A549 (cell line): ENCODE measurements around the gene GPR75. TPM values are rescaled to one million over a fixed set of nuclear protein-coding genes. Genes with fewer than 3 reads are reported as not detected.

Experiments used
- ATAC-seq, 2 experiments: fragments of 200-7000 bp in 1 of 2; fragments of >200 bp in 1 of 2; cut with Nextera tagmentation in 1 of 2; cut with Tn5 transposase in 1 of 2; 3 replicates each; pipeline versions ENCODE4 v1.8.0 to v1.9.1; 2018 to 2020; ENCODE audit warnings: mild to moderate bottlenecking in 1 of 2, moderate library complexity in 1 of 2
- CTCF ChIA-PET: fragments of 300-600 bp; sonication (Branson Sonifier 250); formaldehyde crosslinking; extraction: SDS; loops from one replicate; lab custom pipeline; 2021; ENCODE audit warnings: antibody characterized with exemption, inconsistent platforms; lab: Yijun Ruan, JAX
- POLR2A ChIA-PET: fragments of 350-600 bp; formaldehyde crosslinking; extraction: SDS; loops from one replicate; lab custom pipeline; 2021; ENCODE audit warnings: antibody characterized with exemption, inconsistent platforms; lab: Yijun Ruan, JAX
- DNase-seq, 2 experiments: peaks; one replicate each; pipeline versions ENCODE4 v3.0.0 to v3.0.0-alpha.2; 2011 to 2016; ENCODE audit warnings: low read depth in 1 of 2, low spot score in 1 of 2
- FAIRE-seq: peaks from 2 replicates; lab custom pipeline; 2011; peaks lifted over from hg19 to GRCh38; lab: Jason Lieb, UNC
- H3K27ac ChIP-seq, 2 experiments: fragments of >200 bp; sonication (Bioruptor Twin); formaldehyde crosslinking; 3 replicates each; pipeline ENCODE4 v1.5.1; 2016 to 2017
- H3K4me1 ChIP-seq: fragments of >200 bp; sonication (Bioruptor Twin); formaldehyde crosslinking; 3 replicates; pipeline ENCODE4 v1.6.1; 2016
- H3K4me2 ChIP-seq: fragments of >200 bp; sonication (Bioruptor Twin); formaldehyde crosslinking; 3 replicates; pipeline ENCODE4 v1.6.1; 2016
- H3K4me3 ChIP-seq: fragments of >200 bp; sonication (Bioruptor Twin); formaldehyde crosslinking; 3 replicates; pipeline ENCODE4 v1.5.1; 2016
- H3K9me3 ChIP-seq: fragments of >200 bp; sonication (Bioruptor Twin); formaldehyde crosslinking; 3 replicates; pipeline ENCODE4 v1.6.1; 2016
- CBX2 ChIP-seq: fragments of 200-600 bp; sonication (generic); IDR thresholded peaks from 2 replicates; pipeline ENCODE4 v1.6.1; 2016; ENCODE audit warnings: low read depth, mild to moderate bottlenecking, borderline replicate concordance
- CBX8 ChIP-seq: fragments of 200-600 bp; sonication (generic); IDR thresholded peaks from 2 replicates; pipeline ENCODE4 v1.6.1; 2016
- CEBPB ChIP-seq, 2 experiments: fragments of >200 bp in 1 of 2; sonication (Bioruptor Twin) in 1 of 2; formaldehyde crosslinking in 1 of 2; IDR thresholded peaks; 2 replicates each; pipeline ENCODE4 v1.6.1; 2012 to 2016
- CHD4 ChIP-seq: fragments of 200-600 bp; sonication (generic); IDR thresholded peaks from 2 replicates; pipeline ENCODE4 v1.6.1; 2016; ENCODE audit warnings: antibody characterized with exemption, mild to moderate bottlenecking, borderline replicate concordance
- FOSB ChIP-seq: fragments of 250-450 bp; sonication (Bioruptor Pico); IDR thresholded peaks from 2 replicates; pipeline ENCODE4 v1.5.0; 2020; ENCODE audit warnings: mild to moderate bottlenecking, moderate library complexity
- FOSL2 ChIP-seq, 2 experiments: fragments of 450-650 bp in 1 of 2; fragments of >200 bp in 1 of 2; sonication (Bioruptor Twin) in 1 of 2; formaldehyde crosslinking; IDR thresholded peaks; 2 replicates each; pipeline versions ENCODE4 v1.5.0 to v1.6.1; 2016 to 2020; ENCODE audit warnings: mild to moderate bottlenecking in 1 of 2, moderate library complexity in 1 of 2
- FOXS1 ChIP-seq: fragments of 250-450 bp; sonication (Bioruptor Pico); IDR thresholded peaks from 2 replicates; pipeline ENCODE4 v1.5.0; 2020; ENCODE audit warnings: mild to moderate bottlenecking, moderate library complexity
- GATA3 ChIP-seq: IDR thresholded peaks from 2 replicates; pipeline ENCODE4 v1.6.1; 2012; ENCODE audit warnings: borderline replicate concordance
- JUN ChIP-seq, 2 experiments: fragments of >200 bp; sonication (Bioruptor Twin); formaldehyde crosslinking; IDR thresholded peaks; 2 replicates in 1 of 2; 3 replicates in 1 of 2; pipeline ENCODE4 v1.6.1; 2016 to 2017
- JUNB ChIP-seq: fragments of >200 bp; sonication (Bioruptor Twin); formaldehyde crosslinking; IDR thresholded peaks from 2 replicates; pipeline ENCODE4 v1.6.1; 2016
- KDM1A ChIP-seq: fragments of 200-600 bp; sonication (generic); IDR thresholded peaks from 2 replicates; pipeline ENCODE4 v1.6.1; 2016; ENCODE audit warnings: low read depth, mild to moderate bottlenecking
- MAFK ChIP-seq: fragments of 450-650 bp; IDR thresholded peaks from 2 replicates; pipeline ENCODE4 v1.6.1; 2014; ENCODE audit not compliant: partially characterized antibody
- MAZ ChIP-seq: fragments of 150-350 bp; IDR thresholded peaks from 2 replicates; pipeline ENCODE4 v1.6.1; 2014; ENCODE audit warnings: antibody characterized with exemption, low read depth, low read length, borderline replicate concordance
- MYC ChIP-seq: IDR thresholded peaks from 2 replicates; pipeline ENCODE4 v1.6.1; 2012; ENCODE audit warnings: mild to moderate bottlenecking, inconsistent platforms, low read length, improper control_type of control experiment, borderline replicate concordance
- NPAS2 ChIP-seq: fragments of 250-450 bp; sonication (Bioruptor Pico); IDR thresholded peaks from 2 replicates; pipeline ENCODE4 v1.8.0; 2022; ENCODE audit warnings: mild to moderate bottlenecking, moderate library complexity, borderline replicate concordance
- POLR2A ChIP-seq: IDR thresholded peaks from 2 replicates; pipeline ENCODE4 v1.6.1; 2012; ENCODE audit warnings: mild to moderate bottlenecking, low read length
- RARB ChIP-seq: fragments of 250-450 bp; sonication (Bioruptor Pico); IDR thresholded peaks from 2 replicates; pipeline ENCODE4 v1.8.0; 2021; ENCODE audit warnings: mild to moderate bottlenecking, moderate library complexity
- RFX5 ChIP-seq: fragments of 450-650 bp; IDR thresholded peaks from 2 replicates; pipeline ENCODE4 v1.7.1; 2014; ENCODE audit warnings: antibody characterized with exemption, mild to moderate bottlenecking, moderate library complexity
- SREBF2 ChIP-seq: fragments of 450-650 bp; IDR thresholded peaks from 2 replicates; pipeline ENCODE4 v1.6.1; 2014; ENCODE audit warnings: mild to moderate bottlenecking, moderate library complexity
- TFCP2L1 ChIP-seq: fragments of 250-450 bp; sonication (Bioruptor Pico); IDR thresholded peaks from 2 replicates; pipeline ENCODE4 v1.5.0; 2021; ENCODE audit warnings: mild to moderate bottlenecking
- TP53 ChIP-seq: fragments of 250-450 bp; sonication (Bioruptor Pico); IDR thresholded peaks from 2 replicates; pipeline ENCODE4 v1.5.0; 2021; ENCODE audit warnings: mild to moderate bottlenecking, moderate library complexity
- ZC3H11A ChIP-seq: fragments of 450-650 bp; IDR thresholded peaks from 2 replicates; pipeline ENCODE4 v1.6.1; 2014; ENCODE audit warnings: antibody characterized with exemption, mild to moderate bottlenecking
- WGBS: methylation state at CpG from one replicate; pipeline ENCODE4 v1.1.6; 2017; ENCODE audit errors: missing lambda C conversion rate; 5-methylcytosine and 5-hydroxymethylcytosine counted together
- polyA plus RNA-seq, 4 experiments: library from polyadenylated mRNA; depleted of rRNA in 3 of 4; stranded (reverse); fragments of >200 nt; fragmentation: RNase III in 1 of 4; extraction: RNeasy Plus Mini Kit Qiagen cat#74134 plus additional on column Dnase treatment in 1 of 4; gene quantifications; 2 replicates in 3 of 4; 3 replicates in 1 of 4; pipeline ENCODE4 v1.2.3, GENCODE V29; 2011 to 2017
- TF ChIP-seq, protein P1 (sequence below): IDR thresholded peaks from 2 replicates; pipeline ENCODE4 v1.6.1; 2012; ENCODE audit warnings: low read depth, borderline replicate concordance
- TF ChIP-seq, protein P2 (sequence below): IDR thresholded peaks from 2 replicates; pipeline ENCODE4 v1.6.1; 2012
- TF ChIP-seq, protein P3 (sequence below): IDR thresholded peaks from 2 replicates; pipeline ENCODE4 v1.6.1; 2012
- TF ChIP-seq, protein P4 (sequence below): fragments of 250-450 bp; sonication (Bioruptor Pico); IDR thresholded peaks from 2 replicates; pipeline ENCODE4 v1.5.0; 2021; ENCODE audit warnings: mild to moderate bottlenecking, moderate library complexity, borderline replicate concordance

The GPR75 gene
- polyA plus RNA-seq, 2 of the 4 experiments (the other 2 are of a cell fraction), result 1.4 to 3.0 TPM

DNA sequence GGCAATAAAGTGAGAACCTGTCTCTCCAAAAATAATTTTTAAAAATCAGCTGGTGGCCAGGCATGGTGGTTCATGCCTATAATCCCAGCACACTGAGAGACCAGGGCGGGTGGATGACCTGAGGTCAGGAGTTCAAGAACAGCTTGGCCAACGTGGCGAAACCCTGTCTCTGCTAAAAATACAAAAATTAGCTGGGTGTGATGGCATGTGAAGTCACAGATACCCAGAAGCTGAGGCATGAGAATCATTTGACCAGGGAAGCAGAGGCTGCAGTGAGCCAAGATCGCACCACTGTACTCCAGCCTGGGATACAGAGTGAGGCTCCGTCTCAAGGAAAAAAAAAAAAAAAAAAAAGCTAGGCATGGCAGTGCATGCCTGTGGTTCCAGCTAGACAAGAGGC, 7.4 kb upstream of the GPR75 start:
- POLR2A ChIA-PET, result no interaction called here
- CTCF ChIA-PET, result interaction anchor here (1.9 kb wide), 1 partner anchor 12 kb away, joined by 8 read pairs; no protein-coding TSS in a partner anchor
- FAIRE-seq (no peak), ATAC-seq (no peak)
- TF ChIP-seq MAFK, result no peak
- no peak for TF ChIP-seq ZC3H11A
- TF ChIP-seq JUN (IDR thresholded peaks at IDR 0.05), result no peak
- no peak for TF ChIP-seq RARB
- TF ChIP-seq, protein P1, sequence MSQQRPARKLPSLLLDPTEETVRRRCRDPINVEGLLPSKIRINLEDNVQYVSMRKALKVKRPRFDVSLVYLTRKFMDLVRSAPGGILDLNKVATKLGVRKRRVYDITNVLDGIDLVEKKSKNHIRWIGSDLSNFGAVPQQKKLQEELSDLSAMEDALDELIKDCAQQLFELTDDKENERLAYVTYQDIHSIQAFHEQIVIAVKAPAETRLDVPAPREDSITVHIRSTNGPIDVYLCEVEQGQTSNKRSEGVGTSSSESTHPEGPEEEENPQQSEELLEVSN, result no peak
- TF ChIP-seq FOSL2 (IDR thresholded peaks at IDR 0.05), result no peak
- TF ChIP-seq FOSL2 (CRISPR knock-in tag; IDR thresholded peaks at IDR 0.05), result no peak
- TF ChIP-seq CEBPB (IDR thresholded peaks at IDR 0.05), result no peak
- TF ChIP-seq TFCP2L1 (CRISPR knock-in tag), result no peak
- no peak for TF ChIP-seq CBX8
- TF ChIP-seq, all 56 proteins: peak for 0
- Histone ChIP-seq H3K4me2 (no peak overlapping the region), H3K4me1 (no peaks in the 10 kb centered on the region), H3K9me3 (no peaks in the 10 kb centered on the region), H3K4me3 (no peak overlapping the region), H3K27ac (no peak overlapping the region)
- no peak for DNase-seq
- 96% methylated on average over 5 of the region's 5 CpGs for WGBS

DNA sequence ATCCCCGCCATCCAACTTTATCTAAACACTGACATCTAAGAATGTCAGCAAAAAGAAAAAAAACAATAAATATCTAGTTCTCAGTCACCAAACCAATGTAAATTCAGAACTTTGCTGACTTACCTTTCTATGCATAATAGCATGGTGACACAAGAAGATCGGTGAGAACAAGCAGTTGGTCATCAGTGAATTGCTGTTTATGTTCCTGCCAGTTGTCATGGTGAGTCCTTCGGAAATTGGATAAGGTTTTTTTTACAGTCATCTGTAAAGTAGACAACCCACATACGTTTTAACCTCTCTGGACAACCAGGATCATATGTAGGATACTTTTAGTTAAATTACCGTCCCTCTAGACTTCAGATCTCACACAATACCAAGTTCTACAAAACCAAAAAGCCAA, 6.2 kb upstream of the GPR75 start:
- no peak for TF ChIP-seq CBX8
- TF ChIP-seq SREBF2, result no peak
- TF ChIP-seq, protein P2, sequence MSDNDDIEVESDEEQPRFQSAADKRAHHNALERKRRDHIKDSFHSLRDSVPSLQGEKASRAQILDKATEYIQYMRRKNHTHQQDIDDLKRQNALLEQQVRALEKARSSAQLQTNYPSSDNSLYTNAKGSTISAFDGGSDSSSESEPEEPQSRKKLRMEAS, result no peak
- no peak for TF ChIP-seq FOSB (CRISPR knock-in tag)
- no peak for TF ChIP-seq JUNB
- no peak for TF ChIP-seq NPAS2 (CRISPR knock-in tag)
- TF ChIP-seq, protein P3, sequence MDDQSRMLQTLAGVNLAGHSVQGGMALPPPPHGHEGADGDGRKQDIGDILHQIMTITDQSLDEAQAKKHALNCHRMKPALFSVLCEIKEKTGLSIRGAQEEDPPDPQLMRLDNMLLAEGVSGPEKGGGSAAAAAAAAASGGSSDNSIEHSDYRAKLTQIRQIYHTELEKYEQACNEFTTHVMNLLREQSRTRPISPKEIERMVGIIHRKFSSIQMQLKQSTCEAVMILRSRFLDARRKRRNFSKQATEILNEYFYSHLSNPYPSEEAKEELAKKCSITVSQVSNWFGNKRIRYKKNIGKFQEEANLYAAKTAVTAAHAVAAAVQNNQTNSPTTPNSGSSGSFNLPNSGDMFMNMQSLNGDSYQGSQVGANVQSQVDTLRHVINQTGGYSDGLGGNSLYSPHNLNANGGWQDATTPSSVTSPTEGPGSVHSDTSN, result no peak
- no peak for TF ChIP-seq CHD4
- TF ChIP-seq, protein P4, sequence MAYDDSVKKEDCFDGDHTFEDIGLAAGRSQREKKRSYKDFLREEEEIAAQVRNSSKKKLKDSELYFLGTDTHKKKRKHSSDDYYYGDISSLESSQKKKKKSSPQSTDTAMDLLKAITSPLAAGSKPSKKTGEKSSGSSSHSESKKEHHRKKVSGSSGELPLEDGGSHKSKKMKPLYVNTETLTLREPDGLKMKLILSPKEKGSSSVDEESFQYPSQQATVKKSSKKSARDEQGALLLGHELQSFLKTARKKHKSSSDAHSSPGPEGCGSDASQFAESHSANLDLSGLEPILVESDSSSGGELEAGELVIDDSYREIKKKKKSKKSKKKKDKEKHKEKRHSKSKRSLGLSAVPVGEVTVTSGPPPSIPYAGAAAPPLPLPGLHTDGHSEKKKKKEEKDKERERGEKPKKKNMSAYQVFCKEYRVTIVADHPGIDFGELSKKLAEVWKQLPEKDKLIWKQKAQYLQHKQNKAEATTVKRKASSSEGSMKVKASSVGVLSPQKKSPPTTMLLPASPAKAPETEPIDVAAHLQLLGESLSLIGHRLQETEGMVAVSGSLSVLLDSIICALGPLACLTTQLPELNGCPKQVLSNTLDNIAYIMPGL (CRISPR knock-in tag), result no peak
- no peak for TF ChIP-seq KDM1A
- TF ChIP-seq POLR2A, result no peak
- TF ChIP-seq MYC, result no peak
- TF ChIP-seq, protein P1, result no peak
- TF ChIP-seq TP53 (CRISPR knock-in tag), result no peak
- no peak for TF ChIP-seq GATA3
- no peak for TF ChIP-seq CBX2
- TF ChIP-seq FOXS1 (CRISPR knock-in tag), result no peak
- no peak for TF ChIP-seq RFX5
- TF ChIP-seq MAZ, result no peak
- Histone ChIP-seq H3K9me3 (no peaks in the 10 kb centered on the region), H3K27ac (no peak overlapping the region), H3K4me1 (no peaks in the 10 kb centered on the region), H3K4me2 (no peak overlapping the region), H3K4me3 (no peak overlapping the region)
- WGBS, result 90% methylated on average over 5 of the region's 5 CpGs
- DNase-seq, result no peak
- FAIRE-seq, result no peak
- ChIA-PET CTCF (interaction anchor here (0.5 kb wide), 1 partner anchor 16 kb away, joined by 3 read pairs; no protein-coding TSS in a partner anchor), POLR2A (no interaction called here)
- no peak for ATAC-seq
